ENCODE results near the gene P2RX5. TPM values are rescaled to one million over a fixed set of nuclear protein-coding genes. Genes with fewer than 3 reads are reported as not detected.

P2RX5 gene
- total and polyA plus RNA-seq, 2 experiments from 2014 or later, result 7.5 to 13.6 TPM

GRCh38 chr17:3660311-3660891 is 35.6 kb downstream of the P2RX5 start (continued):
- TF ChIP-seq ZNF462 (CRISPR knock-in tag; IDR thresholded peaks at IDR 0.05), result no peak
- no peak for TF ChIP-seq ZNF114 (CRISPR knock-in tag; IDR thresholded peaks at IDR 0.05)
- TF ChIP-seq EZH2 (IDR thresholded peaks at IDR 0.05; ENCODE audit: low read depth, unreplicated experiment), result no peak
- TF ChIP-seq POLR2AphosphoS5 (IDR thresholded peaks at IDR 0.05; ENCODE audit: low read depth), result no peak

- H3K9me2 ChIP-seq (ENCODE audit: insufficient read depth), result no peaks in the 10 kb centered on the region
- DNase-seq (ENCODE audit: low spot score) (no peak), ATAC-seq (no peak)
- H3K4me1 ChIP-seq (ENCODE audit: insufficient read depth), result no peaks in the 10 kb centered on the region
- no peak overlapping the region for H2AFZ ChIP-seq
- 0 out of 2 replicates have a peak, but pooled peaks cover 4% of the 10 kb centered on the region for H3F3A ChIP-seq (replicated peaks; ENCODE audit: low read depth)
- H3K79me2 ChIP-seq (replicated peaks; ENCODE audit: insufficient read depth), result no peaks in the 10 kb centered on the region
- Mint-ChIP-seq H3K27ac (no peak overlapping the region; the same call in 1 of the 2 replicates), H3K4me1 (peaks cover 10% of the 10 kb centered on the region; the same call in 2 of the 3 replicates), H3K36me3 (ENCODE audit: low read depth) (peaks cover 5% of the 10 kb centered on the region; the same call in 2 of the 3 replicates), H3K27me3 (ENCODE audit: insufficient read depth, low read depth, poor library complexity) (peaks cover 10% of the 10 kb centered on the region), H3K9me3 (no peaks in the 10 kb centered on the region), H3K4me3 (no peak overlapping the region)
- no peaks in the 10 kb centered on the region for H3K27me3 ChIP-seq (ENCODE audit: insufficient read depth)
- no peak overlapping the region for H3K27ac ChIP-seq (ENCODE audit: low read depth)
- H4K20me1 ChIP-seq (replicated peaks; ENCODE audit: insufficient read depth), result no peaks in the 10 kb centered on the region
- no peak overlapping the region for H3K4me2 ChIP-seq
- H3K36me3 ChIP-seq (ENCODE audit: insufficient read depth), result 0 out of 2 replicates have a peak, but pooled peaks cover 3% of the 10 kb centered on the region
- H3K4me3 ChIP-seq, result no peak overlapping the region
- TF ChIP-seq, protein P1, sequence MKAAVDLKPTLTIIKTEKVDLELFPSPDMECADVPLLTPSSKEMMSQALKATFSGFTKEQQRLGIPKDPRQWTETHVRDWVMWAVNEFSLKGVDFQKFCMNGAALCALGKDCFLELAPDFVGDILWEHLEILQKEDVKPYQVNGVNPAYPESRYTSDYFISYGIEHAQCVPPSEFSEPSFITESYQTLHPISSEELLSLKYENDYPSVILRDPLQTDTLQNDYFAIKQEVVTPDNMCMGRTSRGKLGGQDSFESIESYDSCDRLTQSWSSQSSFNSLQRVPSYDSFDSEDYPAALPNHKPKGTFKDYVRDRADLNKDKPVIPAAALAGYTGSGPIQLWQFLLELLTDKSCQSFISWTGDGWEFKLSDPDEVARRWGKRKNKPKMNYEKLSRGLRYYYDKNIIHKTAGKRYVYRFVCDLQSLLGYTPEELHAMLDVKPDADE (IDR thresholded peaks at IDR 0.05), result no peak
- no peak for TF ChIP-seq ZNF331 (CRISPR knock-in tag; IDR thresholded peaks at IDR 0.05; ENCODE audit: low read depth)
- no peak for TF ChIP-seq ZNF462 (CRISPR knock-in tag; IDR thresholded peaks at IDR 0.05)
- TF ChIP-seq EZH2 (IDR thresholded peaks at IDR 0.05; ENCODE audit: low read depth, unreplicated experiment), result no peak
Measured at GRCh38 chr17:3659541-3660111, 36.3 kb downstream of the P2RX5 start.

Measured in GM23338 (cell line).